Gastroesophageal sphincter (tissue), 4 donors: ENCODE data around the gene CES2. TPM values are rescaled to one million over a fixed set of nuclear protein-coding genes. Genes with fewer than 3 reads are reported as not detected.

ENCODE experiments used
- ATAC-seq: fragments of 150-250 bp; one replicate; pipeline ENCODE4 v1.9.1; 2016; ENCODE audit warnings: mild to moderate bottlenecking, moderate library complexity
- H3K27ac ChIP-seq, 4 donors: fragments of 200-600 bp; sonication (generic) in 3 of 4; 1 replicate in 3 of 4; 2 replicates in 1 of 4; pipeline ENCODE4 v1.5.1; 2016 to 2019
- H3K27me3 ChIP-seq: fragments of 200-600 bp; sonication (generic); one replicate; pipeline ENCODE4 v1.5.1; 2019
- H3K36me3 ChIP-seq, 2 donors: fragments of 200-600 bp; sonication (generic); one replicate each; pipeline ENCODE4 v1.5.1; 2019; ENCODE audit warnings: control low read depth in 1 of 2
- H3K4me1 ChIP-seq, 3 donors: fragments of 200-600 bp; sonication (generic); 1 replicate in 2 of 3; 2 replicates in 1 of 3; pipeline ENCODE4 v1.5.1; 2016 to 2019; ENCODE audit warnings: control low read depth in 2 of 3
- H3K4me3 ChIP-seq, 2 donors: fragments of 200-600 bp; sonication (generic); one replicate each; pipeline ENCODE4 v1.5.1; 2019; ENCODE audit warnings: mild to moderate bottlenecking in 1 of 2, moderate library complexity in 1 of 2
- H3K9me3 ChIP-seq, 3 donors: fragments of 200-600 bp; sonication (generic); one replicate each; pipeline ENCODE4 v1.5.1; 2017 to 2019; ENCODE audit warnings: control low read depth in 2 of 3
- EP300 ChIP-seq: sonication (generic); formaldehyde crosslinking; IDR thresholded peaks from one replicate; pipeline ENCODE4 v1.6.1; 2017; ENCODE audit warnings: antibody characterized with exemption, mild to moderate bottlenecking
- POLR2A ChIP-seq, 2 donors: fragments of 450-650 bp; IDR thresholded peaks; one replicate each; pipeline ENCODE4 v1.6.1; 2017; ENCODE audit warnings: antibody characterized with exemption in 2 of 2, mild to moderate bottlenecking in 2 of 2, moderate library complexity in 1 of 2
- POLR2AphosphoS5 ChIP-seq: sonication (generic); formaldehyde crosslinking; IDR thresholded peaks from one replicate; pipeline ENCODE4 v1.6.1; 2017; ENCODE audit warnings: antibody characterized with exemption
- WGBS, 2 donors: methylation state at CpG; one replicate each; pipeline ENCODE4 v1.1.5; 2018; ENCODE audit warnings: low coverage in 1 of 2; 5-methylcytosine and 5-hydroxymethylcytosine counted together
- total RNA-seq, 4 donors: library from RNA; depleted of rRNA; stranded (reverse); fragments of >200 nt; gene quantifications; one replicate each; pipeline ENCODE4 v1.1.0, GENCODE V29; 2016
- TF ChIP-seq, protein P1 (sequence below), 4 experiments: fragments of 200-600 bp in 2 of 4; fragments of 450-650 bp in 2 of 4; sonication (generic) in 1 of 4; IDR thresholded peaks; one replicate each; pipeline ENCODE4 v1.5.1; 2017 to 2019; ENCODE audit warnings: antibody characterized with exemption in 4 of 4, mild to moderate bottlenecking in 2 of 4, moderate library complexity in 2 of 4

CES2 gene
- total RNA-seq, 4 donors from 2014 or later: 25.9 to 32.6 (median 26.3) TPM

DNA sequence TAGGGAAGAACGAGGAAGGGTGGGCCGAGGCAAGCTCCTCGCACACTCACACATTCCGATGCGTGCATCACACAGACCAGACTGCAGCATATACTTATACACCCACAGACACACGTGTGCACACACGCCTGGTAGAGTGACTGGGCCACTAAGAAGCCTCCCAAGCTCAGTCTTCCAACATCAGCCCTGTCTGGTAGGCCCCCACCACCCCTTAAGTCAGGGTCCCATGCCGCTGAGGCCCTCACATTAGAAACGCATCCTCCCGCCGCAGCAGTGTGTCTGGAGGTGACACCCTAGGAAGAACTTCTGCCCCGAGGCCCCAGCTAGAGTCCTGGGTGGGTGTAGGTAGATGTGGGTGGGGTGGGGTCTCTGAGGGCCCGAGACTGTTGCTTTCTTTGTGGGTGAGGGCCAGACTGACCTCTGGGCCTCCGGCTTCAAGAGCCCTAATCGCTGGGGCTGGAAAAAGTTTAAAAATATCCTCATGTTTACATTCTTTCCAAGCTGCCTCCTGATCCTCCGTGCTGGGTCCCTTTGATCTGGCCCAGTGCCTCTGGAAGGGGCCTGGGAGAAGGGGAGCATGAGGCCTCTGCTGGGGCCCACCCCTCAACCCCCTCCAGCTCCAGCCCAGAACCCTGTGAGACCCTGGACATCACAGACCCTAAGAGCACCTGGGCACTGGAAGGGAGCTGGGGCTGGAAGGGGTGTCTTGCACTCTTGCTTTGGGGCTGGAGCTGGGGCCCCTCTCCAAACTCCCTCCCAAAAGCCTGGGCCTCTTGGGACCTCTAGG lies 30.3 kb upstream of the CES2 start:
- H3K36me3 ChIP-seq: no peaks in the 10 kb centered on the region
- no peaks in the 10 kb centered on the region for H3K27me3 ChIP-seq
- no peaks in the 10 kb centered on the region for H3K9me3 ChIP-seq
- peak; percentile 5 for ATAC-seq
- peaks cover 23 to 64% (median 55%) of the 10 kb centered on the region in 3 donors for H3K4me1 ChIP-seq
- 29 to 45% methylated on average over 4 to 6 of the region's 16 CpGs for WGBS, 2 donors
- TF ChIP-seq POLR2AphosphoS5 (no peak), EP300 (no peak), POLR2A (IDR thresholded peaks at IDR 0.05) (no peak)
- TF ChIP-seq, protein P1, sequence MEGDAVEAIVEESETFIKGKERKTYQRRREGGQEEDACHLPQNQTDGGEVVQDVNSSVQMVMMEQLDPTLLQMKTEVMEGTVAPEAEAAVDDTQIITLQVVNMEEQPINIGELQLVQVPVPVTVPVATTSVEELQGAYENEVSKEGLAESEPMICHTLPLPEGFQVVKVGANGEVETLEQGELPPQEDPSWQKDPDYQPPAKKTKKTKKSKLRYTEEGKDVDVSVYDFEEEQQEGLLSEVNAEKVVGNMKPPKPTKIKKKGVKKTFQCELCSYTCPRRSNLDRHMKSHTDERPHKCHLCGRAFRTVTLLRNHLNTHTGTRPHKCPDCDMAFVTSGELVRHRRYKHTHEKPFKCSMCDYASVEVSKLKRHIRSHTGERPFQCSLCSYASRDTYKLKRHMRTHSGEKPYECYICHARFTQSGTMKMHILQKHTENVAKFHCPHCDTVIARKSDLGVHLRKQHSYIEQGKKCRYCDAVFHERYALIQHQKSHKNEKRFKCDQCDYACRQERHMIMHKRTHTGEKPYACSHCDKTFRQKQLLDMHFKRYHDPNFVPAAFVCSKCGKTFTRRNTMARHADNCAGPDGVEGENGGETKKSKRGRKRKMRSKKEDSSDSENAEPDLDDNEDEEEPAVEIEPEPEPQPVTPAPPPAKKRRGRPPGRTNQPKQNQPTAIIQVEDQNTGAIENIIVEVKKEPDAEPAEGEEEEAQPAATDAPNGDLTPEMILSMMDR (IDR thresholded peaks at IDR 0.05): no peak
- H3K4me3 ChIP-seq: peak overlapping the region in 1 of 2 donors; percentile 32
- peak overlapping the region; percentile 67 to 93 (median 92) for H3K27ac ChIP-seq

DNA sequence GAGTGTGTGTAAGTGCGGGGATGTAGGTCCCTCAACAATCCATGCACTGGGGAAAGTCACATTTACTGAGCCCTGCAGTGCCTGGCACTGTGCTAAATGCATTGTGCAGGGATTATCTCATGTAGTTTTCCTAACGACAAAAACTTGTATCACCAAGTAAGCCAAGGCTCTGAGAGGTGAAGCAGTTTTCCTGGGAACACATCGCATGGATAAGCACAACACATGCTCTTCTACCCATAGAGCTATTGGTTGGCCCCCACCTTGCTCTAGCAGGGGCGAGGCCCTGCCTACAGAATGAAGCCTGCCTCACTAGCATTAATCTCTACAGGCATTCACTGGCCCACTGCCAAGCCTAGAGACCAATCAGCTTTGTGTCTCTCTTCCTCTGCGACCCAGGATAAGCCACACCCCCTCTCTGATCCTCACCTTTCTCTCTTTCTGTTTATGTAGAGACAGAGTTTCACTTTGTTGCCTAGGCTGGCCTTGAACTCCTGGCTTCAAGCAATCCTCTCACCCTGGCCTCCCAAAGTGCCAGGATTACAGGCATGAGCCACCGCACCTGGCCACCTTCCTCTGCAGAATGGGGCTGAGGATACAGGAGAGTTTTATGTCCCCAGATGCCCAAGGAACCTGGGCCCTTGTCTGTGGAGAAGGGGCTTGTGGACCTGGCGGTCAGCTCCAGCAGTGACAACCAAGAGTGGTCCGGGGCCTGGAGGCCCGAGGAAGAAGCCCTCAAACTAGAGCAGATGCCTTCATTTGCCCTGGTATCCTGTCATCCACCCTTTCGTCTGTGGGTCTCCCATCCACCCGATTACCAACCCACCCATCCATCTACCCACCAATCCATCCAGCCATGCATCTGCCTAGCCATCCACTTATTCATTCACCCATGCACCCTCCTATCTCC lies 29.4 kb upstream of the CES2 start:
- Histone ChIP-seq H3K27me3 (no peaks in the 10 kb centered on the region), H3K4me3 (no peak overlapping the region), H3K9me3 (no peaks in the 10 kb centered on the region), H3K36me3 (no peaks in the 10 kb centered on the region), H3K4me1 (peaks cover 16 to 55% (median 46%) of the 10 kb centered on the region in 3 donors), H3K27ac (peak overlapping the region; percentile 67 to 93 (median 92))
- no peak for ATAC-seq
- no peak for TF ChIP-seq POLR2A (IDR thresholded peaks at IDR 0.05)
- no peak for TF ChIP-seq EP300
- TF ChIP-seq, protein P1 (IDR thresholded peaks at IDR 0.05): no peak
- TF ChIP-seq POLR2AphosphoS5: no peak
- 54 to 64% methylated on average over 8 to 10 of the region's 11 CpGs for WGBS, 2 donors

DNA sequence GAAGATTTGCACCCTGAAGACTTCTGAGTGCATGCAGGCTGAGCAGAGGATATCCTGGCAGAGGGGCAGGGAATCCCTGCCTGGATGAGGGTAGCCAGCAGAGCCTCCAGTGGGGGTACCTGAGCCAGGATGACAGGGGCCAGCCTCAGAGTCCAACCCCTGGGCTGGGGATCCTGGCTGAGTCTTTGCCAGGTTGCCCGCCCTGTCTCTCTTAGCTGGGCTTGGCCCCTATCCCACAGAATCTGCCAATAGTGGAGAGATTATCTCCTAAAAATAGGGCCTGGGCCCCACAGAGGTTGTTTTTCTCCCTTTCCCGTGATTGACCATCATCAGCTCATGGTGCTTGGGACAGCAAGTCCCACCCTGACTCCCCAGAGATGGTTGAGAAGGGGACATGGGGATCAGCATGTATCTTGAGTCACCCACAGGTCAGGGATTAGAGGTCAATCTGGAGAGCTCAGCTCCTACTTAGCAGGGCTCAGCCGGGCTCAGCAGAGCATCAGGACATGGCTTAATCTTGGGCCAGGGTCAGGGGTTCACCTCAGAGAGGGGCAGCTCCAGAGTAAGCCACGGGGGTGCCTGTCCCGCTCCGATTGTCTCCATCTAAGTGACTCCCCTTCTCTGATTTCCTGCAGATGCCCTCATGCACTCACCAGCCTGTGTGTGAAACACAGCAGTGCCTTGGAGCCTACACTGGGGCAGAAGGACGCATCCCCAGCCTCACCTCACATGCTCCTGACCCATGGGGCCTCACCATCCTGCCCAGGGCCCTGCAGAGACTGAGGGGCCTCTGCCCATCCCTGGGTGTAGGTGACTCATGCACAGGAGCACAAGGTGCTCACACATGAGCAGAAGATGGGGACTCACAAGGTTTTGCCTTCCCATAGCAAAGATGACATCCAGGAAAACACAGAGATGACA lies 28.1 kb upstream of the CES2 start:
- no peaks in the 10 kb centered on the region for H3K36me3 ChIP-seq
- no peak for ATAC-seq
- TF ChIP-seq, protein P1 (IDR thresholded peaks at IDR 0.05): no peak
- H3K4me1 ChIP-seq: peaks cover 10 to 43% (median 34%) of the 10 kb centered on the region in 3 donors
- H3K4me3 ChIP-seq: no peak overlapping the region
- 59% methylated on average over 2 of the region's 7 CpGs; no CpG with 5 or more reads in 1 of the 2 donors for WGBS, 2 donors
- H3K27ac ChIP-seq: peak overlapping the region in 3 of 4 donors; percentile 91 to 93 (median 92)
- no peaks in the 10 kb centered on the region for H3K9me3 ChIP-seq
- H3K27me3 ChIP-seq: no peaks in the 10 kb centered on the region

DNA sequence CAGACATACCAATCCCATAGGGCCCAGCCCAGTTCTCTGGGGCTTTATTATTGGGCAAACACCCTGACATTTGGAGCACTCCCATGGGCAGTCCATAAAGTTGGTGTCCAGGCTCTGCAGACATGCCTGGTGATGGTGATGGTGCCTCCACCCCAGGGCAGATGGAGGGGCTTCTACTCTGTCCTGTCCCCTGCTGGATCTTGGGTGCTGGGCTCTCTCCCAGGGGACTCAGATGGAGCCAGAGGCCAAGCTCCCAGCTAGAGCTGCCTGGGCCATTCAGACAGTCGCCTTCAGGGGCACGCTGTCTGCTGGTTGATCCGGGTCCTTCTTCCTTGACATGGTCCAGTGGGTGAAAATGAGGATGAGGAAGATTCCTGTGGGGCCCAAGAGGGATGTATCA lies 27.2 kb upstream of the CES2 start:
- H3K27me3 ChIP-seq: no peaks in the 10 kb centered on the region
- no peak for TF ChIP-seq POLR2AphosphoS5
- TF ChIP-seq, protein P1 (IDR thresholded peaks at IDR 0.05): no peak
- no peak for TF ChIP-seq EP300
- TF ChIP-seq POLR2A (IDR thresholded peaks at IDR 0.05): no peak
- no peaks in the 10 kb centered on the region for H3K9me3 ChIP-seq
- no peaks in the 10 kb centered on the region for H3K36me3 ChIP-seq
- peak overlapping the region in 1 of 4 donors; percentile 6 for H3K27ac ChIP-seq
- H3K4me3 ChIP-seq: no peak overlapping the region
- peaks cover 7 to 33% (median 28%) of the 10 kb centered on the region in 3 donors for H3K4me1 ChIP-seq
- 100% methylated on average over 1 of the region's 3 CpGs; no CpG with 5 or more reads in 1 of the 2 donors for WGBS, 2 donors
- no peak for ATAC-seq
